IMR-90 (cell line): ENCODE results near the gene PITPNC1. TPM values are rescaled to one million over a fixed set of nuclear protein-coding genes. Genes with fewer than 3 reads are reported as not detected.

Experiments
- ATAC-seq: fragments of 200-7000 bp; cut with Tn5 transposase; 2 replicates; pipeline ENCODE4 v1.9.1; 2020; ENCODE audit warnings: low read depth, mild to moderate bottlenecking, moderate library complexity
- BruUV-seq: library from RNA; stranded (reverse); fragments of 400-500 nt; replicated peaks from 2 replicates; lab custom pipeline; 2021; lab: Mats Ljungman, UMichigan
- CTCF ChIA-PET: fragments of 300-600 bp; formaldehyde crosslinking; extraction: SDS; loops from one replicate; lab custom pipeline; 2021; ENCODE audit warnings: antibody characterized with exemption; lab: Yijun Ruan, JAX
- POLR2A ChIA-PET: fragments of 300-600 bp; sonication (Branson Sonifier 250); formaldehyde crosslinking; loops from one replicate; lab custom pipeline; 2022; ENCODE audit warnings: antibody characterized with exemption; ENCODE audit not compliant: unreplicated experiment; lab: Charles Lee
- DNase-seq: peaks from one replicate; pipeline ENCODE4 v3.0.0; 2013
- H2AFZ ChIP-seq: replicated peaks from 2 replicates; pipeline ENCODE3; 2013; ENCODE audit warnings: low read length, mild to moderate bottlenecking; ENCODE audit not compliant: poor library complexity
- H2AK5ac ChIP-seq: 2 replicates; pipeline ENCODE4 v1.6.1; 2013; ENCODE audit warnings: low read depth, low read length, inconsistent platforms
- H2AK9ac ChIP-seq: replicated peaks from 2 replicates; pipeline ENCODE3; 2013; ENCODE audit warnings: mild to moderate bottlenecking, low read depth, low read length, moderate library complexity; ENCODE audit not compliant: poor library complexity
- H2BK120ac ChIP-seq: 2 replicates; pipeline ENCODE4 v1.6.1; 2013; ENCODE audit warnings: low read depth, low read length, inconsistent platforms
- H2BK15ac ChIP-seq: 3 replicates; pipeline ENCODE4 v1.6.1; 2013; ENCODE audit warnings: low read depth, low read length, inconsistent platforms
- H2BK20ac ChIP-seq: 2 replicates; pipeline ENCODE4 v1.6.1; 2013; ENCODE audit warnings: low read depth, mild to moderate bottlenecking, inconsistent platforms, low read length, moderate library complexity
- H2BK5ac ChIP-seq: 2 replicates; pipeline ENCODE4 v1.6.1; 2013; ENCODE audit warnings: mild to moderate bottlenecking, low read depth, low read length, inconsistent platforms; ENCODE audit not compliant: poor library complexity, severe bottlenecking
- H3K14ac ChIP-seq: replicated peaks from 2 replicates; pipeline ENCODE4 v1.6.1; 2013; ENCODE audit warnings: low read depth, low read length, inconsistent platforms
- H3K18ac ChIP-seq: 2 replicates; pipeline ENCODE4 v1.6.1; 2013; ENCODE audit warnings: low read depth, low read length, control low read depth
- H3K23ac ChIP-seq: 2 replicates; pipeline ENCODE4 v1.6.1; 2013; ENCODE audit warnings: low read depth, low read length, inconsistent platforms
- H3K27ac ChIP-seq: 2 replicates; pipeline ENCODE4 v1.5.1; 2013; ENCODE audit warnings: mild to moderate bottlenecking, control low read depth, low read length; ENCODE audit not compliant: insufficient read depth
- H3K27me3 ChIP-seq: 2 replicates; pipeline ENCODE4 v1.6.1; 2013; ENCODE audit warnings: low read length; ENCODE audit not compliant: control insufficient read depth, insufficient read depth
- H3K36me3 ChIP-seq: 2 replicates; pipeline ENCODE4 v1.6.1; 2013; ENCODE audit warnings: low read length, mixed read lengths; ENCODE audit not compliant: control insufficient read depth, insufficient read depth
- H3K4ac ChIP-seq: 2 replicates; pipeline ENCODE4 v1.6.1; 2013; ENCODE audit warnings: low read depth, low read length, inconsistent platforms
- H3K4me1 ChIP-seq: 2 replicates; pipeline ENCODE4 v1.6.1; 2013; ENCODE audit warnings: low read length, mixed read lengths; ENCODE audit not compliant: control insufficient read depth, insufficient read depth
- H3K4me2 ChIP-seq: 2 replicates; pipeline ENCODE4 v1.6.1; 2013; ENCODE audit warnings: low read depth, mild to moderate bottlenecking, control low read depth, low read length, moderate library complexity
- H3K4me3 ChIP-seq: 2 replicates; pipeline ENCODE4 v1.5.1; 2013; ENCODE audit warnings: low read depth, mild to moderate bottlenecking, control low read depth, low read length, moderate library complexity; ENCODE audit not compliant: insufficient read depth
- H3K56ac ChIP-seq: 2 replicates; pipeline ENCODE4 v1.6.1; 2013; ENCODE audit warnings: low read length, inconsistent platforms; ENCODE audit not compliant: insufficient read depth; ENCODE audit errors: extremely low read depth
- H3K79me1 ChIP-seq, 2 experiments: 2 replicates each; pipeline ENCODE4 v1.6.1; 2013; ENCODE audit warnings: low read length in 2 of 2, inconsistent platforms in 1 of 2, low read depth in 1 of 2
- H3K9ac ChIP-seq: 2 replicates; pipeline ENCODE4 v1.6.1; 2013; ENCODE audit warnings: low read depth, low read length, control low read depth
- H3K9me1 ChIP-seq: 2 replicates; pipeline ENCODE4 v1.6.1; 2013; ENCODE audit warnings: low read length, inconsistent platforms; ENCODE audit not compliant: insufficient read depth
- H3K9me3 ChIP-seq: 2 replicates; pipeline ENCODE4 v1.6.1; 2013; ENCODE audit warnings: low read length; ENCODE audit not compliant: control insufficient read depth, insufficient read depth
- H4K20me1 ChIP-seq: 2 replicates; pipeline ENCODE4 v1.6.1; 2013; ENCODE audit warnings: low read length, inconsistent platforms; ENCODE audit not compliant: insufficient read depth
- H4K5ac ChIP-seq: 2 replicates; pipeline ENCODE4 v1.6.1; 2013; ENCODE audit warnings: mild to moderate bottlenecking, low read depth, low read length, control low read depth
- H4K8ac ChIP-seq, 2 experiments: 2 replicates each; pipeline ENCODE4 v1.6.1; 2013; ENCODE audit warnings: low read depth in 2 of 2, low read length in 2 of 2, control low read depth in 1 of 2, inconsistent platforms in 1 of 2
- H4K91ac ChIP-seq: 2 replicates; pipeline ENCODE4 v1.6.1; 2013; ENCODE audit warnings: low read depth, low read length, inconsistent platforms; ENCODE audit not compliant: insufficient read depth
- CEBPB ChIP-seq: IDR thresholded peaks from 2 replicates; pipeline ENCODE4 v1.6.1; 2012; ENCODE audit warnings: low read depth, low read length, improper control_type of control experiment
- CHD1 ChIP-seq: IDR thresholded peaks from 2 replicates; pipeline ENCODE4 v1.6.1; 2012; ENCODE audit warnings: low read depth, low read length, improper control_type of control experiment
- FOS ChIP-seq: fragments of 150-350 bp; IDR thresholded peaks from 2 replicates; pipeline ENCODE4 v1.6.1; 2016; ENCODE audit warnings: low read depth, low read length
- MAFK ChIP-seq: IDR thresholded peaks from 2 replicates; pipeline ENCODE4 v1.6.1; 2012; ENCODE audit warnings: low read depth, low read length, improper control_type of control experiment
- MAZ ChIP-seq: IDR thresholded peaks from 2 replicates; pipeline ENCODE4 v1.6.1; 2012; ENCODE audit warnings: low read depth, mild to moderate bottlenecking, low read length, improper control_type of control experiment, moderate library complexity, borderline replicate concordance
- MXI1 ChIP-seq: IDR thresholded peaks from 2 replicates; pipeline ENCODE4 v1.6.1; 2012; ENCODE audit warnings: low read depth, mild to moderate bottlenecking, low read length, moderate library complexity, borderline replicate concordance
- NFE2L2 ChIP-seq: fragments of 150-350 bp; IDR thresholded peaks from 2 replicates; pipeline ENCODE4 v1.6.1; 2016; ENCODE audit warnings: low read depth, mild to moderate bottlenecking, low read length
- POLR2A ChIP-seq: IDR thresholded peaks from 2 replicates; pipeline ENCODE4 v1.6.1; 2012; ENCODE audit warnings: mild to moderate bottlenecking, low read depth, low read length
- RCOR1 ChIP-seq: IDR thresholded peaks from 2 replicates; pipeline ENCODE4 v1.6.1; 2012; ENCODE audit warnings: mild to moderate bottlenecking, low read length, improper control_type of control experiment; ENCODE audit not compliant: insufficient replicate concordance
- RFX5 ChIP-seq: IDR thresholded peaks from 2 replicates; pipeline ENCODE4 v1.8.0; 2012; ENCODE audit warnings: low read depth, mild to moderate bottlenecking, low read length, moderate library complexity
- SMC3 ChIP-seq: fragments of 150-350 bp; IDR thresholded peaks from 2 replicates; pipeline ENCODE4 v1.6.1; 2016; ENCODE audit warnings: low read depth, mild to moderate bottlenecking, antibody characterized with exemption, low read length, moderate library complexity
- WGBS, 2 experiments: methylation state at CpG; one replicate each; pipeline versions ENCODE4 v1.1.5 to v1.1.7; 2013; ENCODE audit warnings: missing lambda C conversion rate in 2 of 2; ENCODE audit not compliant: insufficient read length in 1 of 2; ENCODE audit errors: extremely low coverage in 2 of 2; 5-methylcytosine and 5-hydroxymethylcytosine counted together
- dilution Hi-C: fragments of 300-500 bp; cut with HindIII; formaldehyde crosslinking; loops from one replicate; pipeline ENCODE4 v1.14.3; 2018; ENCODE audit warnings: low sequenced_read_pairs; ENCODE audit not compliant: unreplicated experiment
- in situ Hi-C: fragments of 300-500 bp; cut with MboI; formaldehyde crosslinking; loops from 3 replicates; pipeline ENCODE4 v1.14.3; 2019; ENCODE audit warnings: low sequenced_read_pairs, inconsistent platforms, mixed read lengths
- intact Hi-C: fragments of 100-400 bp; cut with micrococcal nuclease; formaldehyde crosslinking; loops from 2 replicates; pipeline ENCODE4 v1.10.0; 2022
- polyA plus RNA-seq, 3 experiments: library from polyadenylated mRNA; depleted of rRNA; stranded (reverse); fragments of >200 nt; gene quantifications; 2 replicates each; pipeline ENCODE4 v1.2.3, GENCODE V29; 2012; ENCODE audit warnings: low replicate concordance in 1 of 3
- total RNA-seq: library from RNA; depleted of rRNA; stranded (reverse); fragments of >200 nt; gene quantifications from 2 replicates; pipeline ENCODE4 v1.2.3, GENCODE V29; 2012
- TF ChIP-seq, protein P1 (sequence below): fragments of 150-350 bp; IDR thresholded peaks from 2 replicates; pipeline ENCODE4 v1.6.1; 2016; ENCODE audit warnings: low read depth, mild to moderate bottlenecking, low read length, moderate library complexity, borderline replicate concordance
- TF ChIP-seq, protein P2 (sequence below): fragments of 150-350 bp; IDR thresholded peaks from 2 replicates; pipeline ENCODE4 v1.6.1; 2017; ENCODE audit warnings: mild to moderate bottlenecking, antibody characterized with exemption, low read length, low read depth
- TF ChIP-seq, protein P3 (sequence below): conservative IDR thresholded peaks from 2 replicates; pipeline ENCODE4 v1.5.1; 2012; ENCODE audit warnings: mild to moderate bottlenecking, low read depth, low read length, improper control_type of control experiment

The PITPNC1 gene
- total and polyA plus RNA-seq, 2 of the 4 experiments (the other 2 are of a cell fraction) = 4.1 TPM

DNA sequence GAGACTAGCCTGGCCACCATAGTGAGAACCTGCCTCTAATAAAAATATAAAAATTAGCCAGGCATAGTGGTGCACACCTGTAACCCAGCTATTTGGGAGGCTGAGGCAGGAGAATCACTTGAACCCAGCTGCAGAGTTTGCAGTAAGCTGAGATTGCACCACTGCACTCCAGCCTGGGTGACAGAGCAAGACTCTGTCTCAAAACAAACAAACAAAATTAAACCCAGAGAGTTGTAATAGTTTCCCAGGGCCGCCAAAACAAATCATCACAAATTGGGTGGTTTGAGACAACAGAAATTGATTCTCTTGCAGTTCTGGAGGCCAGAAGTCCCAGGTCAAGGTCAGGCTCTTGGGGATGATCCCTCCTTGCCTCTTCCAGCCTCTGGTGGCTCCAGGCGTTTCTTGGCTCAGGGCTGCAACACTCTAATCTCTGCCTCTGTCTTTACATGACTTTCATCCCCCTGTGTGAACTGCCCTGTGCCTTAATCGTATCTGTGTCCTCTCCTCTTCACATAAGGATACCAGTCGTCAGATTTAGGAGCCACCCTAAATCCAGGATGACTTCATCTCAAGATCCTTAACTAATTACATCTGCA lies 240.3 kb downstream of the PITPNC1 start:
- H3K14ac ChIP-seq = no peak overlapping the region
- no peak overlapping the region for H3K23ac ChIP-seq
- H3K4ac ChIP-seq = no peak overlapping the region
- H3K9me1 ChIP-seq = 0 out of 2 replicates have a peak, but pooled peaks cover 3% of the 10 kb centered on the region
- H2AK5ac ChIP-seq = no peak overlapping the region
- no peaks in the 10 kb centered on the region for H3K36me3 ChIP-seq
- H3K4me1 ChIP-seq = no peaks in the 10 kb centered on the region
- no TSS peak for BruUV-seq
- dilution Hi-C loops (no loop called here), intact Hi-C loops (no loop called here), in situ Hi-C loops (no loop called here)
- H4K8ac ChIP-seq = no peak overlapping the region
- ChIA-PET POLR2A (no interaction called here), CTCF (no interaction called here)
- no peak overlapping the region for H3K9ac ChIP-seq
- no peak overlapping the region for H3K4me3 ChIP-seq
- H3K79me1 ChIP-seq = no peaks in the 10 kb centered on the region
- H3K9me3 ChIP-seq = no peaks in the 10 kb centered on the region
- H3K27me3 ChIP-seq = no peaks in the 10 kb centered on the region
- H3K56ac ChIP-seq = no peak overlapping the region
- no peaks in the 10 kb centered on the region for H4K20me1 ChIP-seq
- H3K4me2 ChIP-seq = no peak overlapping the region
- DNase-seq = no peak
- no peak overlapping the region for H2AFZ ChIP-seq
- H3K27ac ChIP-seq = no peak overlapping the region
- H2BK5ac ChIP-seq = no peak overlapping the region
- H2BK20ac ChIP-seq = no peak overlapping the region
- H4K5ac ChIP-seq = no peak overlapping the region
- no peak overlapping the region for H3K18ac ChIP-seq
- no peak overlapping the region for H2BK15ac ChIP-seq
- H2AK9ac ChIP-seq = no peak overlapping the region
- WGBS, 2 experiments = 90% methylated on average over 2 of the region's 4 CpGs; no CpG with 5 or more reads in 1 of the 2 experiments
- H2BK120ac ChIP-seq = no peak overlapping the region
- ATAC-seq = no peak
- no peak for TF ChIP-seq RFX5
- TF ChIP-seq POLR2A = no peak
- TF ChIP-seq MXI1 = no peak
- no peak for TF ChIP-seq RCOR1
- TF ChIP-seq, protein P1, sequence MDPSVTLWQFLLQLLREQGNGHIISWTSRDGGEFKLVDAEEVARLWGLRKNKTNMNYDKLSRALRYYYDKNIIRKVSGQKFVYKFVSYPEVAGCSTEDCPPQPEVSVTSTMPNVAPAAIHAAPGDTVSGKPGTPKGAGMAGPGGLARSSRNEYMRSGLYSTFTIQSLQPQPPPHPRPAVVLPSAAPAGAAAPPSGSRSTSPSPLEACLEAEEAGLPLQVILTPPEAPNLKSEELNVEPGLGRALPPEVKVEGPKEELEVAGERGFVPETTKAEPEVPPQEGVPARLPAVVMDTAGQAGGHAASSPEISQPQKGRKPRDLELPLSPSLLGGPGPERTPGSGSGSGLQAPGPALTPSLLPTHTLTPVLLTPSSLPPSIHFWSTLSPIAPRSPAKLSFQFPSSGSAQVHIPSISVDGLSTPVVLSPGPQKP = no peak
- no peak for TF ChIP-seq NFE2L2
- no peak for TF ChIP-seq SMC3
- TF ChIP-seq MAFK = no peak
- no peak for TF ChIP-seq MAZ
- no peak for TF ChIP-seq FOS
- TF ChIP-seq, protein P2, sequence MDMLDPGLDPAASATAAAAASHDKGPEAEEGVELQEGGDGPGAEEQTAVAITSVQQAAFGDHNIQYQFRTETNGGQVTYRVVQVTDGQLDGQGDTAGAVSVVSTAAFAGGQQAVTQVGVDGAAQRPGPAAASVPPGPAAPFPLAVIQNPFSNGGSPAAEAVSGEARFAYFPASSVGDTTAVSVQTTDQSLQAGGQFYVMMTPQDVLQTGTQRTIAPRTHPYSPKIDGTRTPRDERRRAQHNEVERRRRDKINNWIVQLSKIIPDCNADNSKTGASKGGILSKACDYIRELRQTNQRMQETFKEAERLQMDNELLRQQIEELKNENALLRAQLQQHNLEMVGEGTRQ = no peak
- TF ChIP-seq CHD1 = no peak
- TF ChIP-seq CEBPB = no peak
- TF ChIP-seq, protein P3, sequence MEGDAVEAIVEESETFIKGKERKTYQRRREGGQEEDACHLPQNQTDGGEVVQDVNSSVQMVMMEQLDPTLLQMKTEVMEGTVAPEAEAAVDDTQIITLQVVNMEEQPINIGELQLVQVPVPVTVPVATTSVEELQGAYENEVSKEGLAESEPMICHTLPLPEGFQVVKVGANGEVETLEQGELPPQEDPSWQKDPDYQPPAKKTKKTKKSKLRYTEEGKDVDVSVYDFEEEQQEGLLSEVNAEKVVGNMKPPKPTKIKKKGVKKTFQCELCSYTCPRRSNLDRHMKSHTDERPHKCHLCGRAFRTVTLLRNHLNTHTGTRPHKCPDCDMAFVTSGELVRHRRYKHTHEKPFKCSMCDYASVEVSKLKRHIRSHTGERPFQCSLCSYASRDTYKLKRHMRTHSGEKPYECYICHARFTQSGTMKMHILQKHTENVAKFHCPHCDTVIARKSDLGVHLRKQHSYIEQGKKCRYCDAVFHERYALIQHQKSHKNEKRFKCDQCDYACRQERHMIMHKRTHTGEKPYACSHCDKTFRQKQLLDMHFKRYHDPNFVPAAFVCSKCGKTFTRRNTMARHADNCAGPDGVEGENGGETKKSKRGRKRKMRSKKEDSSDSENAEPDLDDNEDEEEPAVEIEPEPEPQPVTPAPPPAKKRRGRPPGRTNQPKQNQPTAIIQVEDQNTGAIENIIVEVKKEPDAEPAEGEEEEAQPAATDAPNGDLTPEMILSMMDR = no peak
- no peak overlapping the region for H4K91ac ChIP-seq
